Measurements from ENCODE around the gene CRTAP.

DNA sequence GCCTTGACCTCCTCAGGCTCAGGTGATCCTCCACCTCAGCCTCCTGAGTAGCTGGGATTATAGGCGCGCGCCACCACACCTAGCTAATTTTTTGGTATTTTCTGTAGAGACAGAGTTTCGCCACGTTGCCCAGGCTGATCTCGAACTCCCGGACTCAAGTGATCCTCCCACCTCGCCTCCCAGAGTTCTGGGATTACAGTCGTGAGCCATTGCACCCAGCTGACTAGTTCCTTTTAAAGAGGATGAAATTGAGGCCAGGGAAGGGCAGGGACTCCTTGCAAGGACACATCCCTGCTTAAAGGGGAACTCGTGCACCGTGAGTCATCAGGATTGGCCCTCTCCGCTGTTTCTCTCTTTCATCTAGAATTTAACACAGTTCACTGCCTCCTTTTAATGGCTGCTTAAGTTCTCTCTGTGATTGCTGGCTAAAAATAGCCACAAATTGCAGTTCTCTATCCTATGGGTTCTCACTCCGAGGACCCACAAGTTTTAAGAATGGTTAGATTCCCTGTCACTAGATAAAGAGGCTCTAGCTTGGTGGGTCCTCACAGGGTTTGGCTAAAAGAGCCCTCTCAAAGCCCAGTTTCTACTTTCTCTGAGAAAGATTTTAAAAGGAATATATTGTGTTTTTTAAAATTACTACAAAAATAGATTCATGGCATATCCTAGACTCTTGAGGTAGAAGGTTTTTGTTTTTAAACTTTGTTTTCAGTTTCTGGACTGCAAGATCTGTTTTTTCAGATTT, 1.4 kb downstream of the CRTAP start:
- TF ChIP-seq POLR2AphosphoS5 (IDR thresholded peaks at IDR 0.05; ENCODE audit: low read depth, low read length) (no peak), TAF1 (IDR thresholded peaks at IDR 0.05; ENCODE audit: borderline replicate concordance, insufficient read depth, low read length) (no peak), SIN3A (IDR thresholded peaks at IDR 0.05; ENCODE audit: borderline replicate concordance, insufficient read depth, low read length) (no peak), FOXP2 (optimal IDR thresholded peaks at IDR 0.05; ENCODE audit: borderline replicate concordance, extremely low read depth, extremely low read length, insufficient read depth) (no peak)
- TF ChIP-seq, protein P1, sequence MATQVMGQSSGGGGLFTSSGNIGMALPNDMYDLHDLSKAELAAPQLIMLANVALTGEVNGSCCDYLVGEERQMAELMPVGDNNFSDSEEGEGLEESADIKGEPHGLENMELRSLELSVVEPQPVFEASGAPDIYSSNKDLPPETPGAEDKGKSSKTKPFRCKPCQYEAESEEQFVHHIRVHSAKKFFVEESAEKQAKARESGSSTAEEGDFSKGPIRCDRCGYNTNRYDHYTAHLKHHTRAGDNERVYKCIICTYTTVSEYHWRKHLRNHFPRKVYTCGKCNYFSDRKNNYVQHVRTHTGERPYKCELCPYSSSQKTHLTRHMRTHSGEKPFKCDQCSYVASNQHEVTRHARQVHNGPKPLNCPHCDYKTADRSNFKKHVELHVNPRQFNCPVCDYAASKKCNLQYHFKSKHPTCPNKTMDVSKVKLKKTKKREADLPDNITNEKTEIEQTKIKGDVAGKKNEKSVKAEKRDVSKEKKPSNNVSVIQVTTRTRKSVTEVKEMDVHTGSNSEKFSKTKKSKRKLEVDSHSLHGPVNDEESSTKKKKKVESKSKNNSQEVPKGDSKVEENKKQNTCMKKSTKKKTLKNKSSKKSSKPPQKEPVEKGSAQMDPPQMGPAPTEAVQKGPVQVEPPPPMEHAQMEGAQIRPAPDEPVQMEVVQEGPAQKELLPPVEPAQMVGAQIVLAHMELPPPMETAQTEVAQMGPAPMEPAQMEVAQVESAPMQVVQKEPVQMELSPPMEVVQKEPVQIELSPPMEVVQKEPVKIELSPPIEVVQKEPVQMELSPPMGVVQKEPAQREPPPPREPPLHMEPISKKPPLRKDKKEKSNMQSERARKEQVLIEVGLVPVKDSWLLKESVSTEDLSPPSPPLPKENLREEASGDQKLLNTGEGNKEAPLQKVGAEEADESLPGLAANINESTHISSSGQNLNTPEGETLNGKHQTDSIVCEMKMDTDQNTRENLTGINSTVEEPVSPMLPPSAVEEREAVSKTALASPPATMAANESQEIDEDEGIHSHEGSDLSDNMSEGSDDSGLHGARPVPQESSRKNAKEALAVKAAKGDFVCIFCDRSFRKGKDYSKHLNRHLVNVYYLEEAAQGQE (IDR thresholded peaks at IDR 0.05; ENCODE audit: insufficient read depth in 1 of 2, low read depth in 2 of 2, low read length in 2 of 2) = no peak
